Small intestine (tissue), 16 donors: ENCODE data around the gene ABCF2. TPM values are rescaled to one million over a fixed set of nuclear protein-coding genes. Genes with fewer than 3 reads are reported as not detected.

Source experiments
- DNase-seq, 2 donors: peaks; one replicate each; pipeline versions ENCODE4 v3.0.0 to v3.0.0-alpha.2; 2013
- FAIRE-seq: peaks from 2 replicates; lab custom pipeline; 2012; peaks lifted over from hg19 to GRCh38; lab: Jason Lieb, UNC
- H3K27ac ChIP-seq, 3 donors: one replicate each; pipeline ENCODE4 v1.5.1; 2013; ENCODE audit warnings: low read length in 2 of 3, mild to moderate bottlenecking in 2 of 3, control low read depth in 1 of 3, inconsistent platforms in 1 of 3, low read depth in 1 of 3, moderate library complexity in 1 of 3
- H3K27me3 ChIP-seq, 3 donors: one replicate each; pipeline ENCODE4 v1.6.1; 2013; ENCODE audit warnings: low read length in 3 of 3, inconsistent platforms in 1 of 3; ENCODE audit not compliant: control insufficient read depth in 3 of 3, insufficient read depth in 3 of 3
- H3K36me3 ChIP-seq, 3 donors: one replicate each; pipeline ENCODE4 v1.6.1; 2013; ENCODE audit warnings: low read length in 3 of 3, inconsistent platforms in 1 of 3, low read depth in 1 of 3, mild to moderate bottlenecking in 1 of 3, moderate library complexity in 1 of 3; ENCODE audit not compliant: control insufficient read depth in 3 of 3, insufficient read depth in 2 of 3
- H3K4me1 ChIP-seq, 3 donors: one replicate each; pipeline ENCODE4 v1.6.1; 2013; ENCODE audit warnings: low read length in 2 of 3, inconsistent platforms in 1 of 3, low read depth in 1 of 3, mild to moderate bottlenecking in 1 of 3, moderate library complexity in 1 of 3; ENCODE audit not compliant: control insufficient read depth in 3 of 3, insufficient read depth in 2 of 3
- H3K4me3 ChIP-seq, 3 donors: one replicate each; pipeline ENCODE4 v1.5.1; 2013; ENCODE audit warnings: low read length in 3 of 3, control low read depth in 1 of 3, inconsistent platforms in 1 of 3, low read depth in 1 of 3, mild to moderate bottlenecking in 1 of 3, moderate library complexity in 1 of 3
- H3K9me3 ChIP-seq, 2 donors: one replicate each; pipeline ENCODE4 v1.6.1; 2013; ENCODE audit warnings: low read depth in 1 of 2, low read length in 1 of 2; ENCODE audit not compliant: control insufficient read depth in 2 of 2, insufficient read depth in 1 of 2
- WGBS, 3 donors: extraction: QIAGEN DNeasy Blood & Tissue Kit; methylation state at CpG; one replicate each; pipeline ENCODE4 v1.1.7; 2013; 5-methylcytosine and 5-hydroxymethylcytosine counted together
- long read RNA-seq, 10 donors: transcript quantifications; one replicate each; lab custom pipeline, GENCODE V29; 2026
- polyA plus RNA-seq, 4 donors: library from polyadenylated mRNA; stranded (reverse) in 3 of 4; unstranded in 1 of 4; fragments of 200-250 nt in 3 of 4; fragments of 120-200 nt in 1 of 4; gene quantifications; one replicate each; pipeline versions ENCODE4 v1.2.1 to v1.2.3, GENCODE V29; 2013
- donor health status: healthy with polysubstance abuse.
- donor health status: control.
- donor health status: control.
- donor health status: Bipolar disorder and iron deficiency.
- donor health status: healthy.

The ABCF2 gene
- polyA plus RNA-seq: 10 to 100 TPM; 11.0 to 23.7 (median 13.5) TPM
- long read RNA-seq, donor 1, transcript ABCF2-201 (15 exons, 3,546 nt): major isoform, 7 of 8 reads
- long read RNA-seq, donor 1, partial matches to known transcripts: 0 of 8 reads
- long read RNA-seq, donor 1, other reads (novel, unspliced or antisense): 0 of 8 reads
- long read RNA-seq, donor 2, partial matches to known transcripts: 0 of 2 reads
- long read RNA-seq, donor 2, other reads (novel, unspliced or antisense): 0 of 2 reads
- long read RNA-seq, donor 3: 0 reads
- long read RNA-seq, donor 4: 0 reads
- long read RNA-seq, donor 5, partial matches to known transcripts: 0 of 1 reads
- long read RNA-seq, donor 5, other reads (novel, unspliced or antisense): 0 of 1 reads
- long read RNA-seq, donor 6, partial matches to known transcripts: 0 of 3 reads
- long read RNA-seq, donor 6, other reads (novel, unspliced or antisense): 0 of 3 reads
- long read RNA-seq, donor 7, transcript ABCF2-201 (15 exons, 3,546 nt): major isoform, 5 of 5 reads
- long read RNA-seq, donor 7, partial matches to known transcripts: 0 of 5 reads
- long read RNA-seq, donor 7, other reads (novel, unspliced or antisense): 0 of 5 reads
- long read RNA-seq, donor 8: 0 reads
- long read RNA-seq, donor 9, partial matches to known transcripts: 0 of 4 reads
- long read RNA-seq, donor 9, other reads (novel, unspliced or antisense): 0 of 4 reads
- long read RNA-seq, donor 10, partial matches to known transcripts: 0 of 3 reads
- long read RNA-seq, donor 10, other reads (novel, unspliced or antisense): 0 of 3 reads

- peak; percentile 99 for DNase-seq
- peak within 1 kb of the TSS; percentile 62 to 89 (median 69) for H3K27ac ChIP-seq
- H3K36me3 ChIP-seq: peaks cover 3 to 22% (median 7%) of the 10 kb centered on the region in 3 donors
- no peak for FAIRE-seq
- 0% methylated on average over 64 to 68 of the region's 68 CpGs for WGBS, 3 donors
- H3K4me3 ChIP-seq: peak within 1 kb of the TSS; percentile 59 to 86 (median 77)
- no peaks in the 10 kb centered on the region for H3K27me3 ChIP-seq
- no peaks in the 10 kb centered on the region for H3K9me3 ChIP-seq
- H3K4me1 ChIP-seq: peaks cover 2 to 11% (median 5%) of the 10 kb centered on the region in 3 donors
These were observed at the start of gene ABCF2 for GRCh38 chr7:151226875-151227782. Gene ABCF2, minus strand, starts transcription at chr7:151227205. Its CDS starts 747 bp downstream, at chr7:151226458.

GRCh38 chr7:151275813-151276577 is 49.0 kb upstream of the ABCF2 start:
- Histone ChIP-seq H3K36me3 (no peaks in the 10 kb centered on the region), H3K9me3 (no peaks in the 10 kb centered on the region), H3K27ac (no peak overlapping the region), H3K27me3 (peaks cover 0 to 34% (median 3%) of the 10 kb centered on the region in 3 donors), H3K4me3 (no peak overlapping the region), H3K4me1 (peaks cover 0 to 4% (median 3%) of the 10 kb centered on the region in 3 donors)
- DNase-seq (no peak), FAIRE-seq (no peak)
- WGBS, 3 donors: 12 to 25% (median 18%) methylated on average over 10 of the region's 10 CpGs

GRCh38 chr7:151274936-151275812 is 48.2 kb upstream of the ABCF2 start:
- no peak for FAIRE-seq
- H3K27ac ChIP-seq: no peak overlapping the region
- H3K27me3 ChIP-seq: peaks cover 0 to 32% (median 3%) of the 10 kb centered on the region in 3 donors
- WGBS, 3 donors: 80 to 82% (median 81%) methylated on average over 17 of the region's 17 CpGs
- H3K9me3 ChIP-seq: no peaks in the 10 kb centered on the region
- no peak for DNase-seq
- H3K4me3 ChIP-seq: no peak overlapping the region
- no peaks in the 10 kb centered on the region for H3K36me3 ChIP-seq
- peaks cover 0 to 4% (median 3%) of the 10 kb centered on the region in 3 donors for H3K4me1 ChIP-seq

GRCh38 chr7:151274396-151274795 is 47.4 kb upstream of the ABCF2 start:
- no peaks in the 10 kb centered on the region for H3K9me3 ChIP-seq
- H3K4me3 ChIP-seq: no peak overlapping the region
- peaks cover 0 to 4% (median 3%) of the 10 kb centered on the region in 3 donors for H3K4me1 ChIP-seq
- no peak overlapping the region for H3K27ac ChIP-seq
- 80 to 97% (median 88%) methylated on average over 9 of the region's 9 CpGs for WGBS, 3 donors
- FAIRE-seq (no peak), DNase-seq (no peak)
- H3K27me3 ChIP-seq: peaks cover 0 to 29% (median 3%) of the 10 kb centered on the region in 3 donors
- H3K36me3 ChIP-seq: no peaks in the 10 kb centered on the region

- DNase-seq (no peak), FAIRE-seq (no peak)
- WGBS, 3 donors: 37 to 64% (median 55%) methylated on average over 9 of the region's 9 CpGs
- H3K4me3 ChIP-seq: no peak overlapping the region
- no peak overlapping the region for H3K27ac ChIP-seq
- peaks cover 0 to 27% (median 3%) of the 10 kb centered on the region in 3 donors for H3K27me3 ChIP-seq
- peaks cover 0 to 4% (median 3%) of the 10 kb centered on the region in 3 donors for H3K4me1 ChIP-seq
- H3K9me3 ChIP-seq: no peaks in the 10 kb centered on the region
- no peaks in the 10 kb centered on the region for H3K36me3 ChIP-seq
These were observed 46.8 kb upstream of the ABCF2 start for GRCh38 chr7:151273651-151274390.

- Histone ChIP-seq H3K9me3 (no peaks in the 10 kb centered on the region), H3K27me3 (peaks cover 0 to 25% (median 3%) of the 10 kb centered on the region in 3 donors), H3K36me3 (no peaks in the 10 kb centered on the region), H3K27ac (peak overlapping the region in 1 of 3 donors; percentile 51), H3K4me3 (no peak overlapping the region), H3K4me1 (peaks cover 0 to 4% (median 3%) of the 10 kb centered on the region in 3 donors)
- DNase-seq: no peak
- no peak for FAIRE-seq
- 75 to 91% (median 88%) methylated on average over 7 of the region's 7 CpGs for WGBS, 3 donors
These were observed 45.9 kb upstream of the ABCF2 start for GRCh38 chr7:151272877-151273276.
